Pancreas (tissue), 10 donors: ENCODE results near the gene TC2N. TPM values are rescaled to one million over a fixed set of nuclear protein-coding genes. Genes with fewer than 3 reads are reported as not detected.
"Not testable (repeated sequence)": the region's sequence is repeated elsewhere in the genome, so short reads cannot be mapped to it uniquely, and the experiment has no call there.

Experiments used
- ATAC-seq, 4 donors: fragments of 200-7000 bp; cut with Tn5 transposase; one replicate each; pipeline versions ENCODE4 v1.8.0 to v1.9.1; 2020; ENCODE audit warnings: mild to moderate bottlenecking in 4 of 4, moderate library complexity in 4 of 4
- DNase-seq, 6 donors: peaks; one replicate each; pipeline ENCODE4 v3.0.0-alpha.2; 2020
- FAIRE-seq: peaks from 2 replicates; lab custom pipeline; 2012; peaks lifted over from hg19 to GRCh38; lab: Jason Lieb, UNC
- H3K27ac ChIP-seq, 4 donors: fragments of 200-600 bp; sonication (generic); 1 replicate in 3 of 4; 2 replicates in 1 of 4; pipeline versions ENCODE4 v1.5.0 to v1.8.0; 2020
- H3K27me3 ChIP-seq, 4 donors: fragments of 200-600 bp; one replicate each; pipeline ENCODE4 v1.8.0; 2021
- H3K36me3 ChIP-seq, 3 donors: fragments of 200-600 bp; sonication (generic) in 1 of 3; one replicate each; pipeline versions ENCODE4 v1.5.0 to v1.8.0; 2020 to 2021
- H3K4me1 ChIP-seq, 3 donors: fragments of 200-600 bp; one replicate each; pipeline ENCODE4 v1.8.0; 2021
- H3K4me3 ChIP-seq, 4 donors: fragments of 200-600 bp; sonication (generic) in 2 of 4; one replicate each; pipeline versions ENCODE4 v1.5.0 to v1.8.0; 2020 to 2021
- H3K9me3 ChIP-seq, 4 donors: fragments of 200-600 bp; one replicate each; pipeline ENCODE4 v1.8.0; 2021
- WGBS, 2 donors: extraction: QIAGEN DNeasy Blood & Tissue Kit; methylation state at CpG; one replicate each; pipeline ENCODE4 v1.1.7; 2013; 5-methylcytosine and 5-hydroxymethylcytosine counted together
- intact Hi-C, 3 donors: fragments of 100-400 bp; cut with DNase I; formaldehyde crosslinking; loops; one replicate each; pipeline versions ENCODE4 v1.11.1 to v1.14.2; 2022
- polyA plus RNA-seq, 2 donors: library from polyadenylated mRNA; stranded (reverse); fragments of 200-250 nt; gene quantifications; one replicate each; pipeline ENCODE4 v1.2.3, GENCODE V29; 2013
- total RNA-seq, 6 donors: library from RNA; stranded (reverse); fragmentation: NEBNext Ultra II Directional in 4 of 6; extraction: Animal tissue kit (Norgen Biotek cat#: 25700) in 4 of 6; gene quantifications; one replicate each; pipeline versions ENCODE4 v1.2.1 to v1.2.4, GENCODE V29; 2021 to 2023
- TF ChIP-seq, protein P1 (sequence below), 4 donors: fragments of 200-600 bp; sonication (generic) in 3 of 4; IDR thresholded peaks; one replicate each; pipeline versions ENCODE4 v1.5.0 to v1.8.0; 2021; ENCODE audit warnings: antibody characterized with exemption in 4 of 4
- donor health status: healthy with polysubstance abuse.
- donor health status: DM: no; HTN: no; CAD: no; lungs with moderate emphysema.
- donor health status: DM: no; HTN: no; CAD: no.
- donor health status: control.
- donor health status: control.
- donor health status: Bipolar disorder and iron deficiency.
- donor health status: DM: yes; HTN: yes; CAD: no.
- donor health status: DM: no; HTN: no; CAD: no.
- donor health status: DM: no; HTN: no; CAD: no.
- donor health status: DM: yes; HTN: yes; CAD: no.

The TC2N gene
- total and polyA plus RNA-seq, 8 donors = 23.9 to 215 (median 112) TPM

DNA sequence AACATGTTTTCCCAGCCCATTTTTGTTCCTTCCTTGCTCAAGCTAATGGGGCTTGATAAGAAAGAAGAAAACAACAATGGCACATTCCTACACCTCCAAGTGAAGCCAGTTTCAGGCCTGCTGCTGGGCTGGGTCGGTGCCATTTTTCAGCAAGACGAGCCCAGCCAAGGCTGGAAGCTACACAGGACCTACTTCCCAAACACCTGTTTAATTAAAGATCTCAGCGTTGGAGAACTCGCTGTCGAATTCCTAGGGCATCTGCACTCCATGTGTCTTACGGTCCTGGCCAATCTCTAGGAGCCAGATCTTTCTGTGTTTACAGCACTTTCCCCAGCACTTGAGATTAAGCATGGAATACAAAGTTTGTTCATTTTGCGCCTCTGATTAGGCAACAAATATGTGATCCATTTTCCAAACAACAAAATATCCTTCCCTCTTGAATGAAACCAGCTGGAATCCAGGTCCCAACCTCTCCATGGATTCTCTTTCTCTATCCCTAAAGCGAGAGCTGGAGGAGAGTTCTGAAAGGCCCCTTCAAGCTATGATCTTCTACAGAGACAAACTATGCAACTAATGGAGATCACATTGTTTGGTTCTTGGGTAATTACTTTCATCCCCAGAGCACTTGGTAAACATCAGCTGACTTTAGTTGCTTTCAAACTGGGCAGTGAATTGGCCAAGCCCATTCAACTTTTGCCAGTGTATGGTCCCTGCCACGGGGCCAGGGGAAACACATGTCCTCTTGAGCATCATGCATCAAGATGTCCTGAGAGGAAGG lies 34.3 kb upstream of the TC2N start:
- Histone ChIP-seq H3K27ac (peak overlapping the region; percentile 22 to 82 (median 60)), H3K27me3 (no peaks in the 10 kb centered on the region), H3K4me3 (no peak overlapping the region), H3K36me3 (no peaks in the 10 kb centered on the region), H3K4me1 (peaks cover 60 to 85% (median 77%) of the 10 kb centered on the region in 3 donors), H3K9me3 (no peaks in the 10 kb centered on the region)
- DNase-seq = peak in 1 of 6 donors; percentile 61
- no peak for FAIRE-seq
- WGBS, 2 donors = 41 to 44% methylated on average over 9 of the region's 9 CpGs
- peak in 1 of 4 donors; percentile 15 for ATAC-seq
- intact Hi-C loops = no loop called here
- TF ChIP-seq, protein P1, sequence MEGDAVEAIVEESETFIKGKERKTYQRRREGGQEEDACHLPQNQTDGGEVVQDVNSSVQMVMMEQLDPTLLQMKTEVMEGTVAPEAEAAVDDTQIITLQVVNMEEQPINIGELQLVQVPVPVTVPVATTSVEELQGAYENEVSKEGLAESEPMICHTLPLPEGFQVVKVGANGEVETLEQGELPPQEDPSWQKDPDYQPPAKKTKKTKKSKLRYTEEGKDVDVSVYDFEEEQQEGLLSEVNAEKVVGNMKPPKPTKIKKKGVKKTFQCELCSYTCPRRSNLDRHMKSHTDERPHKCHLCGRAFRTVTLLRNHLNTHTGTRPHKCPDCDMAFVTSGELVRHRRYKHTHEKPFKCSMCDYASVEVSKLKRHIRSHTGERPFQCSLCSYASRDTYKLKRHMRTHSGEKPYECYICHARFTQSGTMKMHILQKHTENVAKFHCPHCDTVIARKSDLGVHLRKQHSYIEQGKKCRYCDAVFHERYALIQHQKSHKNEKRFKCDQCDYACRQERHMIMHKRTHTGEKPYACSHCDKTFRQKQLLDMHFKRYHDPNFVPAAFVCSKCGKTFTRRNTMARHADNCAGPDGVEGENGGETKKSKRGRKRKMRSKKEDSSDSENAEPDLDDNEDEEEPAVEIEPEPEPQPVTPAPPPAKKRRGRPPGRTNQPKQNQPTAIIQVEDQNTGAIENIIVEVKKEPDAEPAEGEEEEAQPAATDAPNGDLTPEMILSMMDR (IDR thresholded peaks at IDR 0.05) = no peak

DNA sequence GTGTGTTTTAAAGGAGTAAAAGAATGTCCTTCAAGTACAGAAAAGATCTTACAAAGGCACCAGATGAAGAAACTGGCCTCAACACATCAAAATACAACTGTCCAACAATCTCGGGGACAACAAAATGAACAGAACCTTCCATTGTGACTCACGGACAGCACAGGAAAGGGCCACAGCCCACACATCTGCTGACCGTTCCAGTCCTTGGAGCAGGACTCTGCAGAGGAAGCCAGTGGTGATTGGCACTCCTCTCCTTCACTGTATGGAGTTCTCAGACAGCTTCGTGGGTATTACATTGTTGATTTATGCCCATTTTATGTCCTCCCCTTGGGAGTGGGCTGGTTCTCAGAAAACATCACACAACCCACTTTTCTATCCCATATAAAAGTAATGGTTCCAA lies 32.5 kb upstream of the TC2N start:
- Histone ChIP-seq H3K27ac (peak overlapping the region in 3 of 4 donors; percentile 27 to 82 (median 75)), H3K27me3 (no peaks in the 10 kb centered on the region), H3K4me3 (no peak overlapping the region), H3K9me3 (no peaks in the 10 kb centered on the region), H3K4me1 (peaks cover 50 to 77% (median 66%) of the 10 kb centered on the region in 3 donors), H3K36me3 (no peaks in the 10 kb centered on the region)
- ATAC-seq (no peak), FAIRE-seq (no peak), DNase-seq (no peak)
- 38 to 43% methylated on average over 4 of the region's 4 CpGs for WGBS, 2 donors
- TF ChIP-seq, protein P1 (IDR thresholded peaks at IDR 0.05) = no peak
- intact Hi-C loops = loop anchor here in 1 of 3 donors (10.0 kb wide), 1 partner anchor 145 kb away; no protein-coding TSS in a partner anchor

DNA sequence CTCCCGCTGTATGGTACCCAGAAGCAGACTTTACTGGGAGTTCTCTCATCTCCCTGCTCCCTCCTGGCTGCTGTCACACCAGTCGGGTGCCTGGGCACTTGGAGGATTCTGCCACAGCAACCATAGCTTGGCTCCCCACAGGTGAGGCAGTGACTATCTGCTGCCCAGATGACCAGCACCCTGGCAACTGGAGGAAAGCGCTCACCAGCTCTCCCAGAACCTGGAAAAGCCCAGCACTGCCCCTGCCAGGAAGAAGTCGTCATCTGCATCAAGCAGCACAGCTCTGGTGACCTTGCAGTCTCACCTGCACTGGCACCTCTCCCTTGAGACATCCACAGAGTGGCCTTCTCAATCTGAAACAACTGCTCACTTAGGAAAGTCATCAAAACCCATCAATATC lies 31.9 kb upstream of the TC2N start:
- Histone ChIP-seq H3K27me3 (no peaks in the 10 kb centered on the region), H3K36me3 (no peaks in the 10 kb centered on the region), H3K27ac (peak overlapping the region in 3 of 4 donors; percentile 27 to 82 (median 75)), H3K9me3 (no peaks in the 10 kb centered on the region), H3K4me1 (peaks cover 44 to 73% (median 60%) of the 10 kb centered on the region in 3 donors), H3K4me3 (no peak overlapping the region)
- TF ChIP-seq, protein P1 (IDR thresholded peaks at IDR 0.05) = peak in 2 of 4 donors; percentile 12 to 18
- ATAC-seq (peak; percentile 76 to 87 (median 84)), DNase-seq (peak; percentile 73 to 92 (median 90)), FAIRE-seq (no peak)
- intact Hi-C loops = loop anchor here in 1 of 3 donors (10.0 kb wide), 1 partner anchor 144 kb away; no protein-coding TSS in a partner anchor
- 28 to 33% methylated on average over 4 of the region's 4 CpGs for WGBS, 2 donors

DNA sequence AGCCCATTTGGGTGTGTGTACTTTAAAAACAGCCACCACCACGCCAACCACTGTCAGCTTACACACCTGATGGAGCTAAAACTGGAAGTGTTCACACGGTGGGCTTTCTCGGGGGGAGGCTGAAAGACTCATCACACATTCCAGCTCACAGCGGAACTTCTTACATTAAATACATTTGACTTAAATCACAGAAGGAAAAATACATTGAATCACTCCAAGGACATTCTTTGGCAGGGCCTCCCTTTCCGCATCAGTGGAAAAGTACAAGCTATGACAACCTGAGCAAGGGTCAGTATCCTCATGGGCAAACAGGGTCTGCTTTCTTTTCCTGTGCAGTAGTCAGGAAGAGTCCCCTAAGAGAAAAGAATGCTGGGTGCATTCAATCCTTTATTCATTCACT lies 31.0 kb upstream of the TC2N start:
- 43 to 44% methylated on average over 5 of the region's 5 CpGs for WGBS, 2 donors
- intact Hi-C loops = loop anchor here in 1 of 3 donors (10.0 kb wide), 1 partner anchor 144 kb away; no protein-coding TSS in a partner anchor
- Histone ChIP-seq H3K27me3 (no peaks in the 10 kb centered on the region), H3K4me1 (peaks cover 43 to 65% (median 59%) of the 10 kb centered on the region in 3 donors), H3K4me3 (no peak overlapping the region), H3K27ac (peak overlapping the region in 2 of 4 donors; percentile 75 to 82), H3K36me3 (no peaks in the 10 kb centered on the region), H3K9me3 (no peaks in the 10 kb centered on the region)
- ATAC-seq (peak; percentile 24 to 68 (median 46)), FAIRE-seq (no peak), DNase-seq (peak in 1 of 6 donors; percentile 47)
- TF ChIP-seq, protein P1 (IDR thresholded peaks at IDR 0.05) = no peak

DNA sequence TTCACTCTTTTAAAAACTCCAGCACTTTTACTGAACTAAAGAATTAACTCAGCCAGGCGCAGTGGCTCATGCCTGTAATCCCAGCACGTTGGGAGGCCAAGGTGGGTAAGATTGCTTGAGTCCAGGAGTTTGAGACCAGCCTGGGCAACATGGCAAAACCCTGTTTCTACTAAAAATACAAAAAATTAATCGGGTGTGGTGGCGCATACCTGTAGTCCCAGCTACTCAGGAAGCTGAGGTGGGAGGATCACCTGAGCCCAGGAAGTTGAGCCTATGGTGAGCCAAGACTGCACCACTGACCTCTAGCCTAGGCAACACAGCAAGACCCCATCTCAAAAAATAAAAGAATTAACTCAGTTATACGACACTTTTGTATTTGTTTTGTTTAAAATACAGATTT lies 30.4 kb upstream of the TC2N start:
- not testable (repeated sequence) for FAIRE-seq, H3K36me3 ChIP-seq, ATAC-seq, DNase-seq, H3K4me3 ChIP-seq, H3K27me3 ChIP-seq, H3K9me3 ChIP-seq
- Histone ChIP-seq H3K27ac (peak overlapping the region; percentile 47 to 82 (median 62)), H3K4me1 (peaks cover 38 to 66% (median 53%) of the 10 kb centered on the region in 3 donors)
- intact Hi-C loops = loop anchor here in 1 of 3 donors (10.0 kb wide), 1 partner anchor 143 kb away; no protein-coding TSS in a partner anchor
- 76 to 80% methylated on average over 5 of the region's 5 CpGs for WGBS, 2 donors
